ENCODE data around the gene ZNF697. TPM values are rescaled to one million over a fixed set of nuclear protein-coding genes. Genes with fewer than 3 reads are reported as not detected.

The ZNF697 gene
- polyA plus RNA-seq, 1 donor (not counting 4 experiments of a cell fraction or from before 2014, with no cell fraction given): 4.7 TPM

Other genes starting within 250 kb of the ZNF697 start
- gene HSD3B2, start 233.1 kb downstream of the ZNF697 start, polyA plus RNA-seq: not detected in 3 replicates
- 0.34 to 0.50 TPM (median 0.48 TPM) in 3 replicates for gene HSD3B1, start 141.1 kb downstream of the ZNF697 start, polyA plus RNA-seq
- gene PHGDH, start 63.7 kb upstream of the ZNF697 start, polyA plus RNA-seq: 20.8 to 40.3 TPM (median 29.1 TPM) in 3 replicates
- gene HMGCS2, start 120.6 kb upstream of the ZNF697 start, polyA plus RNA-seq: 0.05 TPM in 1 of 3 replicates, not detected in the others
- not detected in 3 replicates for gene REG4, start 163.2 kb upstream of the ZNF697 start, polyA plus RNA-seq
- gene ADAM30, start 248.2 kb upstream of the ZNF697 start, polyA plus RNA-seq: not detected in 3 replicates

All from keratinocyte (primary cell).